GM18858 (cell line): ENCODE results near the gene SH3RF1.

Source experiments
- ATAC-seq: cut with Tn5 transposase; IDR thresholded peaks from one replicate; pipeline ENCODE4 v1.9.1; 2021; ENCODE audit not compliant: unreplicated experiment

SH3RF1 gene

DNA sequence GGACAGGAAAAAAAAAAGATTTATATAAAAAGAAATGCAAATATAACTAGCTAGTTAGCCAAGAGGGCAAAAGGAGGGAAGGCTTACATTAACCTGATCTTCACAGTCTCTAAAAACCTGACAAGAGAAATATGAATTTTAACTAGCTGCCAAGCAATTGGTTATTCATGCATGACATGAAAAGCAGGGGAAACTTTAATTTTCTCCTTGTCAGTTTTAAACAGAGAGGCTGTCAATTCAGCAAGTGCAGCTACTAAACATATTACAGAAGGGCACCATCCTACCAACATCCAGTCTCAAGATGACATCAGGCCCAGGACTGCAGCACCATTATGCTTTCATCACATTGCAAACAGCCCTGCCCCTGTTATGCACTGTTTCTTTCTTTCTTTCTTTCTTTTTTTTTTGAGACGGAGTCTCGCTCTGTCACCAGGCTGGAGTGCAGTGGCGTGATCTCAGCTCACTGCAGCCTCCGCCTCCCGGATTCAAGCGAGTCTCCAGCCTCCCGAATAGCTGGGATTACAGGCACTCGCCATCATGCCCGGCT is 221.8 kb downstream of the SH3RF1 start:
- no peak for ATAC-seq

DNA sequence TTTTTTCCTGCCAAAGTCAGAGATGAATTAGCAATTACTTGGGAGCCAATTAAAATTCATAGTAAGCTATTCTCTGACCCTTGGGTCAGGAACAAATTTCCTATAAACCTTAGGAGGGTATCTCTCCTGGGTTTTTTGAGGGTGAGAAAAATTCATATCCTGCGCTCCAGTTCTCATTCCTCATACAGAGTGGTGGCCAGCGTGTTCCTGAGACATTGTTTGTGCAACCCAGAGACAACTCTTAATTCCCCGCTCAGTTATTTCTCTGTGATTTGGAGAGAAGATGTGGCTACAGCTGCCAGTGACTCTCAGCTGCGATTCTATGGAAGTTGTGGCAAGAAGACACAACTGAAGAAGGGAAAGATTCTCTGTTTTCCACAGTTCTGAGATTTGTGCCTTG is 222.8 kb downstream of the SH3RF1 start:
- no peak for ATAC-seq

GRCh38 chr4:169045862-169046584 is 224.7 kb downstream of the SH3RF1 start:
- ATAC-seq, result no peak

GRCh38 chr4:169044714-169045447 is 225.9 kb downstream of the SH3RF1 start:
- no peak for ATAC-seq
